Ascending aorta (tissue), 2 donors: ENCODE data around the gene GNAI2. TPM values are rescaled to one million over a fixed set of nuclear protein-coding genes. Genes with fewer than 3 reads are reported as not detected.

Source experiments
- DNase-seq, 2 donors: peaks; one replicate each; pipeline ENCODE4 v3.0.0-alpha.2; 2019; ENCODE audit warnings: low spot score in 2 of 2
- H3K27ac ChIP-seq, 2 donors: fragments of 200-600 bp; sonication (generic); one replicate each; pipeline ENCODE4 v1.5.1; 2016 to 2017; ENCODE audit warnings: mild to moderate bottlenecking in 1 of 2
- H3K27me3 ChIP-seq: fragments of 200-600 bp; sonication (generic); one replicate; pipeline ENCODE4 v1.5.1; 2017
- H3K36me3 ChIP-seq, 2 donors: fragments of 200-600 bp; sonication (generic); one replicate each; pipeline ENCODE4 v1.5.1; 2016
- H3K4me1 ChIP-seq, 2 donors: fragments of 200-600 bp; sonication (generic); one replicate each; pipeline ENCODE4 v1.5.1; 2016 to 2017; ENCODE audit warnings: mild to moderate bottlenecking in 1 of 2
- H3K4me3 ChIP-seq, 2 donors: fragments of 200-600 bp; sonication (generic); one replicate each; pipeline ENCODE4 v1.5.1; 2016 to 2017; ENCODE audit warnings: mild to moderate bottlenecking in 1 of 2
- H3K9me3 ChIP-seq, 2 donors: fragments of 200-600 bp; sonication (generic); one replicate each; pipeline ENCODE4 v1.5.1; 2016
- intact Hi-C: fragments of 100-400 bp; cut with DNase I; formaldehyde crosslinking; loops from one replicate; pipeline ENCODE4 v1.15.1; 2023
- total RNA-seq: library from RNA; depleted of rRNA; stranded (reverse); fragments of >200 nt; gene quantifications from one replicate; pipeline ENCODE4 v1.1.0, GENCODE V29; 2016
- TF ChIP-seq, protein P1 (sequence below), 3 experiments: fragments of 200-600 bp in 2 of 3; fragments of 450-650 bp in 1 of 3; sonication (generic) in 2 of 3; IDR thresholded peaks; one replicate each; pipeline ENCODE4 v1.5.1; 2016 to 2019; ENCODE audit warnings: antibody characterized with exemption in 3 of 3, mild to moderate bottlenecking in 1 of 3, moderate library complexity in 1 of 3

The GNAI2 gene
- total RNA-seq, 1 donor from 2014 or later = 283 TPM

DNA sequence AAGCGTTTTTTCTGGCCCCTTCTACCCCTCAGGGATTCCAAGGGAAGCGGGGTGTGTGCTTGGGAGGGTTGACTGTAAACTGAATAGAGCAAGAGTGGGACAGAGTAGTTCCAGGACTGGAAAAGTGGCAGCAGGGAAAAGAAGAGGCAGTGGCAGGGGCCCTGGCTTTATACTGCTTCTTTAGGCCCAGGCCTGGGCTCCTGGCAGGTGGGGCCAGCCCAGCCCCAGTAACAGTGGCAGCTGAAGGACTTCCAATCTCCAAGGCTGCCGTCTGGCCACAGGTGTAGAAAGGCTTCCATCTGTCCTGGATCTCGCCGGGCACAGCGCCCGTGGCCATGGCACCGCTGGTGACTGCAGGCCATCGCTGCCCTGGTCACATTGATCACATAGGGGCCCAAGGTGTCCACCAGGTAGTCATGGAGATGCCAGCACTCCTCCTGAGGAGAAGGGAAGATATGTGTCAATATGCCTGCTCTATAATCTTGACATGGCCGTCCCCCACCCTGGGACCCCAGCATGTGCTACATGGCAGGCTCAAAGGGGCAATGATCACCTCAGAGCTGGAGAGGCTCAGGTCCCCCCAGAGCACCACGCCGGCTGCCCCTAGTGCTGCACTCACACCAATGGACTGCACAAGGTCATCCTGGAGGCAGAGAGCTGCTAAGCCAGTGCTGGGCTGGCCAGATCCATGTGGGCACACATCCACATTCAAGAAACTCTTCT is 57.2 kb downstream of the GNAI2 start:
- H3K27ac ChIP-seq = peak overlapping the region; percentile 84 to 89
- peak overlapping the region; percentile 82 to 84 for H3K4me3 ChIP-seq
- DNase-seq = peak in 1 of 2 donors; percentile 62
- H3K9me3 ChIP-seq = no peaks in the 10 kb centered on the region
- H3K4me1 ChIP-seq = peaks cover under 1 to 25% of the 10 kb centered on the region in 2 donors
- TF ChIP-seq, protein P1, sequence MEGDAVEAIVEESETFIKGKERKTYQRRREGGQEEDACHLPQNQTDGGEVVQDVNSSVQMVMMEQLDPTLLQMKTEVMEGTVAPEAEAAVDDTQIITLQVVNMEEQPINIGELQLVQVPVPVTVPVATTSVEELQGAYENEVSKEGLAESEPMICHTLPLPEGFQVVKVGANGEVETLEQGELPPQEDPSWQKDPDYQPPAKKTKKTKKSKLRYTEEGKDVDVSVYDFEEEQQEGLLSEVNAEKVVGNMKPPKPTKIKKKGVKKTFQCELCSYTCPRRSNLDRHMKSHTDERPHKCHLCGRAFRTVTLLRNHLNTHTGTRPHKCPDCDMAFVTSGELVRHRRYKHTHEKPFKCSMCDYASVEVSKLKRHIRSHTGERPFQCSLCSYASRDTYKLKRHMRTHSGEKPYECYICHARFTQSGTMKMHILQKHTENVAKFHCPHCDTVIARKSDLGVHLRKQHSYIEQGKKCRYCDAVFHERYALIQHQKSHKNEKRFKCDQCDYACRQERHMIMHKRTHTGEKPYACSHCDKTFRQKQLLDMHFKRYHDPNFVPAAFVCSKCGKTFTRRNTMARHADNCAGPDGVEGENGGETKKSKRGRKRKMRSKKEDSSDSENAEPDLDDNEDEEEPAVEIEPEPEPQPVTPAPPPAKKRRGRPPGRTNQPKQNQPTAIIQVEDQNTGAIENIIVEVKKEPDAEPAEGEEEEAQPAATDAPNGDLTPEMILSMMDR (IDR thresholded peaks at IDR 0.05) = no peak
- peaks cover 12 to 29% of the 10 kb centered on the region in 2 donors for H3K36me3 ChIP-seq
- no peaks in the 10 kb centered on the region for H3K27me3 ChIP-seq
- intact Hi-C loops = no loop called here

DNA sequence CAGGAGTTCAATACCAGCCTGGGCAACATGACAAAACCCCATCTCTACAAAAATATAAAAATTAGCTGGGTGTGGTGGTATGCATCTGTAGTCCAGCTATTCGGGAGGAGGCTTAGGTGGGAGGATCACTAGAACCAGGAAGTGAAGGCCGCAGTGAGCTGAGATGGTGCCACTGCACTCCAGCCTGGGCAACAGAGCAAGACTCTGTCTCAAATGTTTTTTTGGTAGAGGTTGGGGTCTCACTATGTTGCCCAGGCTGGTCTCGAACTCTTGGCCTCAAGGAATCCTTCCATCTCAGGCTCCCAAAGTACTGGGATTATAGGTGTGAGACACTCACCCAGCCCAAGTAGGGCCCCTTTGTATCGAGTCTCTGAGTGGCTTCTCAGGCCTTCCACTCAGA is 58.1 kb downstream of the GNAI2 start:
- H3K9me3 ChIP-seq = no peaks in the 10 kb centered on the region
- intact Hi-C loops = no loop called here
- H3K27me3 ChIP-seq = no peaks in the 10 kb centered on the region
- H3K27ac ChIP-seq = peak overlapping the region in 1 of 2 donors; percentile 84
- TF ChIP-seq, protein P1 (IDR thresholded peaks at IDR 0.05) = no peak
- H3K36me3 ChIP-seq = peaks cover 5 to 20% of the 10 kb centered on the region in 2 donors
- no peak for DNase-seq
- no peak overlapping the region for H3K4me3 ChIP-seq
- peaks cover 6 to 32% of the 10 kb centered on the region in 2 donors for H3K4me1 ChIP-seq

DNA sequence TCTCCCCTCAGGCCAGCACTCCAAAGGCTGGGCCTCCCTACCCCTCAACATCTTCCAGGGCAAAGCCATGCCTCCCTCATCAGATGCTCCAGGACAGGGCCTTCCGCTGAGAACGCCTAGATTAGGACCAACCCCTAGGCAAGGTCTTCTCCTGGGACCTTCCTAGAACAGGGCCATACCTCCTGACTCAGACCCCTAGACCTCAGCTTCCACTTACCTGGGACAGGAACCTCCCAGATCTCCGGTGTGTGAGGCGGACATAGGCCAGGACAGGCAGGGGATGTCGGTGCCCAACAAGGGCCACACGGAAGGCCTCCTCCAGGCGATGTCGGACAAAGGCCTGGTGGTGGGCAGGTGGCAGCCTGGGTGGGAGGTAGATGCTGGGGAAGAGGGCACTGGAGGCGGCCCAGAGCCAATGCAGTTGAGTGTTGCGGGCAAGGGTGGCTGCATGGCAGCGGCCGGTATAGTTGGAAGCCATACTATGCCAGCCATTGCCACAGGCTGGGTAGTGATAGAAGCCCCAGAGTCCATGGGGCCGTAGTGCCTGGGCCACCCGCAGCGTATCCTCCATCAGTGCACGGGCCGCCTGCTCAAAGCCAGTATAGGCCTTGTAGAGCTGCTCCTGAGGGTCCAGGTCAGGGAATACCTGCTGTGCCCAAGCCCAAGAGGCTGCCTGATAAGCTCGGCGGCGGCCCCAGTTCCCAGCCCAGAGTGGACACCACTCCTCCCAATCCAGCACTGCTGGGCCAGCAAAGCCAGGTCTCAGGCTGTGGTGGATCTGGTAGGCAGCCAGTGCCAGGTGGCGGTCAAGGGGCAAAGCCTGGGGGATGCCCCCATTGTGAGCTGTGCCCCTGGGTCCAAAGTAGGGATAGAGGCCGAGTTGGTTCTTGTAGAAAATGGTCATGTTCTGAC is 58.7 kb downstream of the GNAI2 start:
- Histone ChIP-seq H3K27me3 (no peaks in the 10 kb centered on the region), H3K27ac (no peak overlapping the region), H3K36me3 (peaks cover 0 to 14% of the 10 kb centered on the region in 2 donors), H3K4me3 (no peak overlapping the region), H3K4me1 (peaks cover 6 to 32% of the 10 kb centered on the region in 2 donors), H3K9me3 (no peaks in the 10 kb centered on the region)
- TF ChIP-seq, protein P1 (IDR thresholded peaks at IDR 0.05) = no peak
- intact Hi-C loops = no loop called here
- no peak for DNase-seq

DNA sequence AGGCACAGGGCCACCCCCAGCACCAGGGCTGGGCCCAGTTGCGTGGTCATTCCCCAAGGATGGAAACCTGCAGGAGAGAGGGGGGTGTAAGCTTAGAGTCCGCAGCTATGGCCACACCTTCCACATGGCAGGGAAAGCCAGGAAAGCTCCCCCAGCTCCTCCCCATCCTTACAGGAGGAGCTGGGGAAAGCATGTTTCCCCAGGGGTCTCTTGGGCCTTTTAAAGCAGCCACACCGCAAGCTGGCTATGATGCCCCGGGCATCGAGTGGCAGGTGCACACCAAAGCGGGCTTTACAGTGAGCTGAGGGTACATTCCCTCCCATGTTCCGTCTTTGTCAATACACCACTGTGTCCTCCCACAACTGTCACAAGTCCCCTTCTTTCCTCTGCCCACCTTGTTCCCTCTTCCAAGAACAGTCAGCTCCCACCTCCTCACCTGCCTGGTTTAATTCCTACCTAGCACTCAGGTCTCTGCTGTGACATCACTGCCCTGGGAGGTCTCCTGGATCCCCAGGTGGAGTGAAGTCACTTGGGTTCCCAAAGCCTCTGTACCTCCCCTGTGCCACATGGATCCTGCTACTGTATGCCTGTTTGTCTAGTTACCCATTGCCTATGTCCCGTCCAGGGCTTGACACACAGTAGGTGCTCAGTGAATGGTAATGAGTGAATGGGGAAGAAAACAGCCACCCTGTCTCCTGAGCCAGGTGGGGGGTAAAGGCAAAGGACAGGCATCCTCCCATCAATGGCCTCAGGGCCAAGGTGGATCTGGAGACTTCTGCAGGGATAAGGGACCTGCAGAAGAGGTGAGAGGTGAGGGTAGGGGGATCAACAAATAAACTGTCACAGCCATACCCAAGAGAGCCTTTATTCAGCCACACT is 59.8 kb downstream of the GNAI2 start:
- no peak overlapping the region for H3K27ac ChIP-seq
- H3K9me3 ChIP-seq = no peaks in the 10 kb centered on the region
- intact Hi-C loops = no loop called here
- TF ChIP-seq, protein P1 (IDR thresholded peaks at IDR 0.05) = no peak
- no peaks in the 10 kb centered on the region for H3K27me3 ChIP-seq
- DNase-seq = no peak
- peaks cover 13 to 35% of the 10 kb centered on the region in 2 donors for H3K4me1 ChIP-seq
- H3K36me3 ChIP-seq = peaks cover 0 to 10% of the 10 kb centered on the region in 2 donors
- H3K4me3 ChIP-seq = no peak overlapping the region

DNA sequence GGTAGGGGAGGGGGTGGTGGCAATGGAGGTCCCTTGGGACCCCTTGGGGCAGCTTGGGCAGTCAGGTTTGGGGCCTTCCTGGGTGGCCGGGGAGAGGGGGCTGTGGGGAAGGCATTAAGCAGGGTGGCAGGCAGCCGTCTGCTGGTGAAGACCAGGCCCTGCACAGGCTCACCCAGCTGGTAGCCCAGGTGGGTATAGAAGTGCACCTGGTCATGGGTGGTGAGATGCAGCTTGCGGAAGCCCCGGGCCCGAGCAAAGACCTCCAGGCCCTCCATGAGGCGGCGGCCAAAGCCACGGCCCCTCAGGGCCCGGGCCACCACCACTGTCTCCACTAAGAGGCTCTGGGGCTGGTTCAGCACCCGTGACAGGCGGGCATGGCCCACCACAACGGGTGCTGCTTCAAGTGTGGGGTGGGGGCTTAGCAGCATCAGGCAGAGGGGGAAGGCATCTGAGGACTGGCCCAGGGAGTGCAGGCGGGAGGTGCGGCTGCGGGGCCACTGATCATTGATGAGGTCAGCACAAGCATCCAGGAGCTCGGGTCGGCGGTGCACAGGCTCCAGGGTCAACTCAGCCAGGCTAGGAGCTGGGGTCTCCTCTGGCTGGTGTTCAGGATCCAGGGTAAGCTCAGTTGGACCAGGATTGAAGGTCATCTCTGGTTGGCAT is 60.8 kb downstream of the GNAI2 start:
- TF ChIP-seq, protein P1 (IDR thresholded peaks at IDR 0.05) = no peak
- Histone ChIP-seq H3K27ac (no peak overlapping the region), H3K9me3 (no peaks in the 10 kb centered on the region), H3K36me3 (peaks cover 0 to 10% of the 10 kb centered on the region in 2 donors), H3K4me1 (peaks cover 13 to 29% of the 10 kb centered on the region in 2 donors), H3K27me3 (no peaks in the 10 kb centered on the region), H3K4me3 (no peak overlapping the region)
- intact Hi-C loops = no loop called here
- DNase-seq = no peak
